GM12872 (cell line): ENCODE results near the gene TRAFD1.

Source experiments
- TF ChIP-seq, protein P1 (sequence below): IDR thresholded peaks from 3 replicates; pipeline ENCODE4 v1.5.1; 2011; ENCODE audit warnings: low read depth, mild to moderate bottlenecking, low read length, moderate library complexity; ENCODE audit not compliant: insufficient read depth

The TRAFD1 gene

DNA sequence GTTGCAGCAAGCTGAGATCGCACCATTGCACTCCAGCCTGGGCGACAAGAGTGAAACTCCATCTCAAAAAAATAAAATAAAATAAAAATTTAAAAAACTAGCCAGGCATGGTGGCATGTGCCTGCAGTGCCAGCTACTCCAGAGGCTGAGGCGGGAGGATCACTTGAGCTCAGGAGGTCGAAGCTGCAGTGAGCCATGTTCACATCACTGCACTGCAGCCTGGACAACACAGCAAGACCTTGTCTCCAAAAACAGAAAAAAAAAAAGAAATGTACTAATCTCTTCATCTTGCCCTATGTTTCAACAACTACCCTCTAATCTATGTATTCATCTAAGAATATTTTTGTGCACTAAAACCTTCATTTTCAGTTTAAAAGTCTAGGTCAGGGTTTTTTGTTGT lies 23.2 kb upstream of the TRAFD1 start:
- TF ChIP-seq, protein P1, sequence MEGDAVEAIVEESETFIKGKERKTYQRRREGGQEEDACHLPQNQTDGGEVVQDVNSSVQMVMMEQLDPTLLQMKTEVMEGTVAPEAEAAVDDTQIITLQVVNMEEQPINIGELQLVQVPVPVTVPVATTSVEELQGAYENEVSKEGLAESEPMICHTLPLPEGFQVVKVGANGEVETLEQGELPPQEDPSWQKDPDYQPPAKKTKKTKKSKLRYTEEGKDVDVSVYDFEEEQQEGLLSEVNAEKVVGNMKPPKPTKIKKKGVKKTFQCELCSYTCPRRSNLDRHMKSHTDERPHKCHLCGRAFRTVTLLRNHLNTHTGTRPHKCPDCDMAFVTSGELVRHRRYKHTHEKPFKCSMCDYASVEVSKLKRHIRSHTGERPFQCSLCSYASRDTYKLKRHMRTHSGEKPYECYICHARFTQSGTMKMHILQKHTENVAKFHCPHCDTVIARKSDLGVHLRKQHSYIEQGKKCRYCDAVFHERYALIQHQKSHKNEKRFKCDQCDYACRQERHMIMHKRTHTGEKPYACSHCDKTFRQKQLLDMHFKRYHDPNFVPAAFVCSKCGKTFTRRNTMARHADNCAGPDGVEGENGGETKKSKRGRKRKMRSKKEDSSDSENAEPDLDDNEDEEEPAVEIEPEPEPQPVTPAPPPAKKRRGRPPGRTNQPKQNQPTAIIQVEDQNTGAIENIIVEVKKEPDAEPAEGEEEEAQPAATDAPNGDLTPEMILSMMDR, result no peak

GRCh38 chr12:112103758-112104503 lies 21.4 kb upstream of the TRAFD1 start:
- TF ChIP-seq, protein P1, result no peak

- TF ChIP-seq, protein P1, result no peak
These were observed 19.5 kb upstream of the TRAFD1 start for GRCh38 chr12:112105891-112106290.

GRCh38 chr12:112107306-112108201 lies 17.8 kb upstream of the TRAFD1 start:
- TF ChIP-seq, protein P1, result no peak

DNA sequence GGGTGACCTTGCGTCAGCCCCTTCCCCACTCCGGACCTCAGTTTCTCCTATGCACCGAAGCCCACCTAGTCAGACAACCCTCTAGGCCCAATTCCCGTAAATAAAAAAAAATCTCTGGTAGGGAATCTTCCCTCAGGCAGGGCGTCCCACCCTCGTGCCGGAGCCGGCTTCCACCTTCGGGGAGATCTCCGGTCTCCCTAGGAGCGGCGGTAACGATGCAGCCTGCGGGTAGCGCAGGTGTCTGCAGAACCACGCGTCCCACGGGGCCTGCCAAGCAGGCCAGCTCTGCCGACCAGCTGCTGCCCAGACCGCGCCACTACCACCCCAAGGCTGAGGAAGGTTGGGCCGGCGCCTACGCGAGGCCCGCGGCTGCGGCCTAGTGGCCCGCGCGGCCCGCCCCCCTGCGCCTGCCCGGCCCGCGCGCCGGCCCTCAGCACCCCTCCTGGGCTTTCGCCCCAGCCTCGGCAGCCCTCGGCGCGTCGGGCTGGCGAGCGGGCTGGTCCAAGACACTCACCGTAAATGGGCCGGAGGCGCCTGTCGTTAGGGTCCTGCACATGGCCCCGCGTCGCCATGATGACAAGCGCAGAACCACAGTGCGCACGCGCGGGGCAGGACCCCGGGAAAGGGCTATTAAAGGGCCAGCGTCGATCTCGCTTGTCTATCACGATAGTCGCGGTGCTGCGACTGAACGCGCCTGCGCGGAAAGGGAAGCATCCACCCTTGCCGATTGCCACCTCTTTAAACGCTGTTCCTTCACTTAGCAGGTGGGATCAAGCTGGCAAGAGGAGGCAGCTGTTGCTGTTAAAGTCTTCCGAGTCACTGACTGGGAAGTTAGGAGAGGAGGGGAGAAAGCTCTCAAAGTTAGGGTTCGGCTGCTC lies 16.9 kb upstream of the TRAFD1 start, which contains the start of gene NAA25:
Gene NAA25, minus strand, starts transcription at position 582 of the 878 bp plus-strand sequence. Its CDS starts 10 bp downstream, at position 572.
- TF ChIP-seq, protein P1, result no peak

GRCh38 chr12:112111931-112112330 lies 13.4 kb upstream of the TRAFD1 start:
- TF ChIP-seq, protein P1, result no peak
